OCI-LY1 (cell line): ENCODE measurements around the gene CTNNA3.
"Not testable (repeated sequence)": the region's sequence is repeated elsewhere in the genome, so short reads cannot be mapped to it uniquely, and the experiment has no call there.

Source experiments
- EZH2 ChIP-seq: fragments of 200-600 bp; sonication (generic), shearing (Covaris generic); IDR thresholded peaks from 2 replicates; pipeline ENCODE4 v1.8.0; 2017; ENCODE audit warnings: borderline replicate concordance, mixed run types, mild to moderate bottlenecking, antibody characterized with exemption, low read length, moderate library complexity, mixed read lengths
- TF ChIP-seq, protein P1 (sequence below): fragments of 200-600 bp; sonication (generic), shearing (Covaris generic); IDR thresholded peaks from 2 replicates; pipeline ENCODE4 v1.5.1; 2017; ENCODE audit warnings: mild to moderate bottlenecking, antibody characterized with exemption, low read length, moderate library complexity, mixed read lengths

DNA sequence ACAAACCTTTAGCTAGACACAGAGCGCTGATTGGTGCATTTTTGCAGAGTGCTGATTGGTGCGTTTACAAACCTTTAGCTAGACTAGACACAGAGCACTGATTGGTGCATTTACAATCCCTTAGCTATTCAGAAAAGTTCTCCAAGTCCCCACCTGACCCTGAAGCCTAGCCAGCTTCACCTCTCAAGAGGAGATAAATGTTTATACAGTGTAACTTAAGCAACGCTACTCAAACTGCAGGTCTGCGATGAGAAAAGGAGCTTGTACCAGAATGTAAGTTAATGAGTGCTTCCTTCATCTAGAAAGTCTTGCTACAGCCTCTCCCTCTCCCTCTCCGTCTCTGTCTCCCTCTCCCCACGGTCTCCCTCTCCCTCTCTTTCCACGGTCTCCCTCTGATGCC lies 5.5 kb downstream of the CTNNA3 start:
- not testable (repeated sequence) for TF ChIP-seq EZH2
- TF ChIP-seq, protein P1, sequence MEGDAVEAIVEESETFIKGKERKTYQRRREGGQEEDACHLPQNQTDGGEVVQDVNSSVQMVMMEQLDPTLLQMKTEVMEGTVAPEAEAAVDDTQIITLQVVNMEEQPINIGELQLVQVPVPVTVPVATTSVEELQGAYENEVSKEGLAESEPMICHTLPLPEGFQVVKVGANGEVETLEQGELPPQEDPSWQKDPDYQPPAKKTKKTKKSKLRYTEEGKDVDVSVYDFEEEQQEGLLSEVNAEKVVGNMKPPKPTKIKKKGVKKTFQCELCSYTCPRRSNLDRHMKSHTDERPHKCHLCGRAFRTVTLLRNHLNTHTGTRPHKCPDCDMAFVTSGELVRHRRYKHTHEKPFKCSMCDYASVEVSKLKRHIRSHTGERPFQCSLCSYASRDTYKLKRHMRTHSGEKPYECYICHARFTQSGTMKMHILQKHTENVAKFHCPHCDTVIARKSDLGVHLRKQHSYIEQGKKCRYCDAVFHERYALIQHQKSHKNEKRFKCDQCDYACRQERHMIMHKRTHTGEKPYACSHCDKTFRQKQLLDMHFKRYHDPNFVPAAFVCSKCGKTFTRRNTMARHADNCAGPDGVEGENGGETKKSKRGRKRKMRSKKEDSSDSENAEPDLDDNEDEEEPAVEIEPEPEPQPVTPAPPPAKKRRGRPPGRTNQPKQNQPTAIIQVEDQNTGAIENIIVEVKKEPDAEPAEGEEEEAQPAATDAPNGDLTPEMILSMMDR, result not testable (repeated sequence)
